Hematopoietic multipotent progenitor cell treated with erythropoietin and hydrocortisone succinate and interleukin-3 and kit ligand, for 8 days (in vitro differentiated cells): ENCODE data around the gene CADM1.
"Not testable (repeated sequence)": the region's sequence is repeated elsewhere in the genome, so short reads cannot be mapped to it uniquely, and the experiment has no call there.

Experiments used
- DNase-seq: peaks from one replicate; pipeline ENCODE4 v3.0.0-alpha.2; 2015

Gene CADM1

DNA sequence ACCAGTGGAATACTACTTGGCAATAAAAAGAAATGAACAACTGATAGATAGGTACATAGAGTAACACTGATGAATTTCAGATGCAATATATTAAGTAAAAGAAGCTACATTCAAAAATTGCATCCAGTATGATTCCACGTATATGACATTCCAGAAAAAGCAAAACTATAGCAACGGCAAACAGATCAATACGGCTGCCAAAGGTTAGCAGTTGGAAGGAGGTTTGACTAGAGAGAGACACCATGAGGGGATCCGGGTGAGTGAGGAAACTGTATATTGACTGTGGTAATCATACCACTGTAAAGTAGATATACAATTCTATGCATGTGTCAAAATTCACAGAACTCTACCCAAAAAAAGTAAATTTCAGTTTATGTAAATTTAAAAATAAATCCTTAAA is 28.7 kb downstream of the CADM1 start:
- no peak for DNase-seq

GRCh38 chr11:115474306-115474705 is 29.9 kb downstream of the CADM1 start:
- not testable (repeated sequence) for DNase-seq

DNA sequence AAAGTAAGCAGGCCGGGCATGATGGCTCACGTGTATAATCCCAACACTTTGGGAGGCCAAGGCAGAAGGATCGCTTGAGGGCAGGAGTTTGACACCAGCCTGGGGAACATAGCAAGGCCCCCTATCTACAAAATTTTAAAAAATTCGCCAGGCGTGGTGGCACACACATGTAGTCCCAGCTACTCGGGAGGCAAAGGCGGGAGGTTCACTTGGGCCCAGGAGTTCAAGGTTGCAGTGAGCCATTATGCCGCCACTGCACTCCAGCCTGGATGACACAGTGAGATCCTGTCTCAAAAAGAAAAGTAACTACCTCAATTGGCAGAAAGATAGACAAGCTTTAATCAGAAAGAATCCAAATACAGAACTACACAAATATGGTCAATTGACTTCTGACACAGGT is 31.0 kb downstream of the CADM1 start:
- DNase-seq = no peak

- DNase-seq = no peak
Measured at GRCh38 chr11:115471367-115471766, 32.8 kb downstream of the CADM1 start.

- DNase-seq = no peak
Measured at GRCh38 chr11:115470928-115471327, 33.3 kb downstream of the CADM1 start.

DNA sequence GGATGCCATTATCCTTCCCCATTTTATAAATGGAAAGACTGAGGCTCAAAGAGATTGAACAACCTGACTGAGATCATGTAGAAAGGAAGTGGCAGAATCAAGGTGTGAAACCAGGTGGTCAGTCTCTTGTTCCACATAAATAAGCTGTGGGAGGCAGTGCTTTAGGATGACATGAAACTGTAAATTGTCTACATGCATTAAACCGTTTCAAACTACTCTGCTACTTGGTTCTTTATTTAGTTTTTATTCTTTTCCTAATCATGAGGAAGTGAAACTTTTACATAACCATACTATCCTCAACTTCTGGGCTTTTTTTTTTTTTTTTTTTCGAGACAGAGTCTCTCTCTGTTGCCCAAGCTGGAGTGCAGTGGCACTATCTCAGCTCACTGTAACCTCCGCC is 34.9 kb downstream of the CADM1 start:
- DNase-seq = no peak

DNA sequence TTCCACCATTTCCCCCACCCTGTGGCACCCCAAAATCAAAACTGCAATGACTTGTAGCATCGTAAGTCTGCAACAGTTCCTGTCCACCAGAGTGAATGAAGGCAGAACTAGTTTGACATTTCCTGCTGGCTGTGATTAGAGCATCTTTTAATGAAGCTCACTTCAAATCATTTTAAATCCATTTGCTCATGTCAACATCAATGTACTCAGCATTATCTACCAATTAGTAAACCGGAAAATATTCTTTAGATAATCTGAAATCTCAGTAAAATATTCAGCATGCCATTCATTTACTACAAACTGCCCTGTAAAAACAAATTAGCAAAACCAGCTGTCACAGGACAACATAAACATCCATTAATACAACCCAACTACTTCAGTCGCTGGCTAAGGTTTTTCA is 38.1 kb downstream of the CADM1 start:
- no peak for DNase-seq

- no peak for DNase-seq
Measured at GRCh38 chr11:115464269-115464668, 39.9 kb downstream of the CADM1 start.

DNA sequence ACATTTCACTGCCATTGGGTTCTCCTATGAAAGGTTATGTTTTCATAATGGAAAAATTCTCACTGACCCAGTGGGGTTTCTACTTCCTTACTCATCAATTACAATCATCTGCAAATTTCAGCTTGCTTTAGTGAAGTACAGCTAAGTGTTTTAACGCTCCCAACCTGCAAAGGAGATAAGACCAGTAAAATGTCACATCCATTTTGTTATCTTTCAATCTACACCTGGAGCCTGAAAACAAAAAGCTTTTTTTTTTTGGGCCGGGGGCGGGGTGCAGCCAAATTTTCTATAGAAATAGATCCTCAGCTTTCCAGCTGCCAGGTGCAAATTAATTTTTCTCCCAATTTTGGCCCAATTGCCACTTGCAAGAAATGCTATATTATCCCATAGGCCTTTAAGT is 40.6 kb downstream of the CADM1 start:
- DNase-seq = no peak

DNA sequence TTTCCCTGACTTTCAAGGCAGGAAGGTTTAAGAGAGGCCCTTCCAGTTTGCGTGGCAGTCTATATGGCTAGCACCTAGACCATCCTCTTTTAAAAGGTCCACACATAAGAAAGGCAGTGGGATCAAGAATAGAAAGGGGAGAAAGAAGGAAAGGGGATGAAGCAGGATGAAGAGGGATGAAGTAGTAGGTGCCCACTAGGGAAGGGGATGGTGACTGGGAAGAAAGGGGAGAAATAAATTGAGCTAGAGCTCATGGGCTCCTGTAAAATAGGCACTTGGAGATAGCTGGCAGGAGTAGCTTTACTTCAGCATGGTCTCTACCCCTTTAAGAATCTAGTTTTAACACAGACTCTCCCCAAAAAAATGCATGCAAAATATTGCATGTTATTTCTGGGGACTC is 41.5 kb downstream of the CADM1 start:
- no peak for DNase-seq

DNA sequence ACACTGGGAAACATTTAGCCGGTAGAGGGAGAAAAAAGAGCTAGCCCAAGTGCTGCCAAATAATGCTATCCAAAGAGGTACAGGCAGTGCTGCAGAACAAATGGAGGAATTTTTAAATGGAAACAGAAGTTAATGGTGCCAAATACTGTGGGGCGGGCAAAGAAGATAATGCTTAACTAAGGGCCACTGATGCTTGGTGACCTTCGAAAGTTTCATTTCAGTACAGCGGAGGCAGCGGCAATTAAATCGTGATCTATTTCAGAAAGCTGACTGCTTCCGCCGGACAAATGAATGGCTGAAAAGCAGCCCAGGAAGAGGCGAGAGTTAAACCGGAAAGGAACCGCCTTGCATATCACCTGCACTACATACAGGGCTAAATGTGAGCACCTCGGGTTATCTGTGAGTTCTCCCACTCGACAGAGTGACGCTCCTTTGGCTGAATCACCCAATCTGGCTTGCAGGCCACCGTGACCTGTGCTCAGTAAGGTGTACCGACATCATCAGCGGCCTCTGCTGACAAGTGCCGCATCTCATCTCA is 42.1 kb downstream of the CADM1 start:
- no peak for DNase-seq

- no peak for DNase-seq
Measured at GRCh38 chr11:115460512-115460911, 43.7 kb downstream of the CADM1 start.

GRCh38 chr11:115459563-115459962 is 44.7 kb downstream of the CADM1 start:
- DNase-seq = no peak

GRCh38 chr11:115458877-115459276 is 45.3 kb downstream of the CADM1 start:
- DNase-seq = no peak

GRCh38 chr11:115456019-115456418 is 48.2 kb downstream of the CADM1 start:
- DNase-seq = no peak

DNA sequence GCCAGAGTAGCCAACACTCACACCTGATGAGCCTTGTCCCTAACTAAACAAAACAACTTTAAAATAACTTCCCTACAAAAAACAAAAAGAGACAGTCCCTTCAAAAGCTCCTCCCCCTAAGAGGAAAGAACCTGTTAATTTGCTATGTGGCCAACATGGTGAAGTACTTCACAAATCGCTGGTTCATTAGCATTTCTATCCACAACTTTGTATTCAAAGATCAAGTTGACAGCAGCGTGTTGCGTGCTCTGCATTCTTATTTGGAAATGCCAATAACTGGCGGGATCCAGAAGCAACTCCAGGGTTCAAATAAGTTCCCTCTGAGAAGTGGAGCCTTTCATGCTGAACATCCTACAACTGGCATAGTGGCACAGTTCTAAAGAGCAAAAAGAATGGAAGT is 48.6 kb downstream of the CADM1 start:
- DNase-seq = no peak

DNA sequence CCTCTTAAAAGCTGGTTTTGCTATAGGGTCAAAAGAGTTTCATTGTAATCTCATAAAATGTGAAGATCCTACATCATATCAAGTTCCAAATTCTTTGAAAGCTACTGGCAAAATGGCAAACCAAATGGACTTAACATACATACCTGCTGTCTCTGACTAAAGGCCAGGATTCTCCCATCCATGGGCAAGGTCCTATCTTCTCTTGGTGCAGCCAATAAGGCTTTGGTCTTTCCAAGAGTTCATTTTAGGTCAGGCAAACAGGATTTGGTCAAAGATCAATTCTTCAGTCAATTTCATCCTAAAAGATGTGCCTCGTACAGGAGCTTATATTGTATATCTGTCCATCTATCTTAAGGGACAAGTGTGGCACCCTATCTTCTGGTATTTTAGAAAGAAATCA is 49.7 kb downstream of the CADM1 start:
- no peak for DNase-seq

- no peak for DNase-seq
Measured at GRCh38 chr11:115453693-115454490, 50.3 kb downstream of the CADM1 start.

DNA sequence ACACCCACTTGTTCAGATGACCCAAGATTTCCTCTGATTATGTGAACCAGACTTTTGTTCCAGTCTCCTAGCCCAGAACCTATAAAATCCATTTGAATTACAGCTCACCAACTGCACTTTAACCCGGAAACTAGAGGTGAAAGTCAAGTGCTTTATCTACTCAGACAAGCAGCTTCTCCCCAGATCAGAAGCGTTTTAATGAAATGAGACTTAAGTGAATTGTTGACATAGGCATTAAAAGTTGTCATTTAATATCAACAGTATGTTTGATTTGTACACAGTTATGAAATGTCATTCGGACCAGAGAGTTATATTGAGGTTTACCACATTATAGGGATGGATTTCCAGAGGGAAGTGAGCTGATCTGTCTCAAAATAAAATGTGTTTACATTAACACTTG is 52.0 kb downstream of the CADM1 start:
- DNase-seq = no peak

GRCh38 chr11:115450519-115450918 is 53.7 kb downstream of the CADM1 start:
- no peak for DNase-seq

DNA sequence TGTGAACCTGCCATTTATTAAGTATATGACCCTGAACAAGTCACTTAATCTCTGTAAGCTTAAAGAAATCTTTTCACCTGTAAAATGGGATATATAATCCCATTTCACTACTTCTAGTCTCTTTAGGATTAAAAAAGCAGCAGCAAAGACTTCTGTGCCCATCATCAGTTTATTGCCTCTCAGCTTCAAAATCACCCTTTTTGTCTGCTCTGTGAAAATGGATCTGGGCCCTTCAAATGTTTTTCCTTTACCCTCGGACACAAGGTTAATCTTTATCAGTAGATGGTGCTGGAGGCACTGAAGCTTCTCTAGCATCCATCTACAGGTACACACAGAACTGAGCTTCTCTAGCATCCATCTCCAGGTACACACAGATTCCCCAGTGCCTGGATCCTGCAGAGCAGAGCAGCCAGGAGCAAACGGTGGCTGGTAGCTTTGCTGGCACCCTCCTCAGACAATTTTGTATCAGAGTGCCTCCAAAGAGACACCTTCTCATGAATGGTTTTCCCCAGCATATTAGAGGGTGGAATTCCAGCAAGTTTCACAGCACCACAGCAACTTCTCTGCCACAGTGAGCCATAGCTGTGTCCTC is 56.8 kb downstream of the CADM1 start:
- no peak for DNase-seq

GRCh38 chr11:115446214-115446613 is 58.0 kb downstream of the CADM1 start:
- DNase-seq = no peak

DNA sequence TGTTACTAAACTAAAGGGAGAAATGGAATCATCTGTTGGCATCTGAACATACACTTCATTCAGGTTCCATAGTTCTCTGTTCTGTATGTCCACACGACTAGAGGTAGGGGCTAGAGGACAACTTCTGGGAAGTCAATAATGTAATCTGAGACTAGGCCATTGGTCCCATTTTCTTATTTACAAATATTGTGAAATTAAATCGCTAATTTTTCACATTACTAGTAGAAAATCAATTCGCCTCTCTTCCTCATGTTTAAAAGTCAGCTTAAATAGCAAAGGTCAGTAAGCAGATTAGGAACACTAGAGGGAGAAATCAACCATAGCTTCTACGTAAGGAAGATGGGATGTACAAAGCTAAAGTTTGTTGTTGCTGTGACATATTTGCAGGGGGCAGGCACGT is 59.7 kb downstream of the CADM1 start:
- no peak for DNase-seq

- DNase-seq = no peak
Measured at GRCh38 chr11:115439969-115440540, 64.2 kb downstream of the CADM1 start.
